SJCRH30 (cell line): ENCODE measurements around the gene ERVMER34-1. TPM values are rescaled to one million over a fixed set of nuclear protein-coding genes. Genes with fewer than 3 reads are reported as not detected.

Source experiments
- DNase-seq, 2 experiments: peaks; one replicate each; pipeline ENCODE4 v3.0.0-alpha.2; 2015 to 2020
- H3K27ac ChIP-seq: fragments of 250-450 bp; sonication (Bioruptor Pico); 2 replicates; pipeline ENCODE4 v1.5.1; 2020; ENCODE audit warnings: mild to moderate bottlenecking, moderate library complexity
- H3K27me3 ChIP-seq: fragments of 250-450 bp; sonication (Bioruptor Pico); 2 replicates; pipeline ENCODE4 v1.5.1; 2020; ENCODE audit warnings: mild to moderate bottlenecking, moderate library complexity
- H3K36me3 ChIP-seq: fragments of 250-450 bp; sonication (Bioruptor Pico); 2 replicates; pipeline ENCODE4 v1.5.1; 2020; ENCODE audit warnings: mild to moderate bottlenecking, moderate library complexity
- H3K4me1 ChIP-seq: fragments of 250-450 bp; sonication (Bioruptor Pico); 2 replicates; pipeline ENCODE4 v1.5.1; 2020; ENCODE audit warnings: mild to moderate bottlenecking, moderate library complexity
- H3K4me3 ChIP-seq: fragments of 250-450 bp; sonication (Bioruptor Pico); 2 replicates; pipeline ENCODE4 v1.5.1; 2020; ENCODE audit warnings: mild to moderate bottlenecking, moderate library complexity
- H3K9me3 ChIP-seq: fragments of 250-450 bp; sonication (Bioruptor Pico); replicated peaks from 2 replicates; pipeline ENCODE4 v1.5.1; 2020; ENCODE audit warnings: mild to moderate bottlenecking, moderate library complexity
- total RNA-seq: library from RNA; depleted of rRNA; stranded (reverse); fragments of >200 nt; shearing (Covaris generic); gene quantifications from 2 replicates; pipeline ENCODE4 v1.2.3, GENCODE V29; 2014; rRNA removed

The ERVMER34-1 gene
- total RNA-seq, 1 experiment from 2014 or later, result 0.04 TPM

DNA sequence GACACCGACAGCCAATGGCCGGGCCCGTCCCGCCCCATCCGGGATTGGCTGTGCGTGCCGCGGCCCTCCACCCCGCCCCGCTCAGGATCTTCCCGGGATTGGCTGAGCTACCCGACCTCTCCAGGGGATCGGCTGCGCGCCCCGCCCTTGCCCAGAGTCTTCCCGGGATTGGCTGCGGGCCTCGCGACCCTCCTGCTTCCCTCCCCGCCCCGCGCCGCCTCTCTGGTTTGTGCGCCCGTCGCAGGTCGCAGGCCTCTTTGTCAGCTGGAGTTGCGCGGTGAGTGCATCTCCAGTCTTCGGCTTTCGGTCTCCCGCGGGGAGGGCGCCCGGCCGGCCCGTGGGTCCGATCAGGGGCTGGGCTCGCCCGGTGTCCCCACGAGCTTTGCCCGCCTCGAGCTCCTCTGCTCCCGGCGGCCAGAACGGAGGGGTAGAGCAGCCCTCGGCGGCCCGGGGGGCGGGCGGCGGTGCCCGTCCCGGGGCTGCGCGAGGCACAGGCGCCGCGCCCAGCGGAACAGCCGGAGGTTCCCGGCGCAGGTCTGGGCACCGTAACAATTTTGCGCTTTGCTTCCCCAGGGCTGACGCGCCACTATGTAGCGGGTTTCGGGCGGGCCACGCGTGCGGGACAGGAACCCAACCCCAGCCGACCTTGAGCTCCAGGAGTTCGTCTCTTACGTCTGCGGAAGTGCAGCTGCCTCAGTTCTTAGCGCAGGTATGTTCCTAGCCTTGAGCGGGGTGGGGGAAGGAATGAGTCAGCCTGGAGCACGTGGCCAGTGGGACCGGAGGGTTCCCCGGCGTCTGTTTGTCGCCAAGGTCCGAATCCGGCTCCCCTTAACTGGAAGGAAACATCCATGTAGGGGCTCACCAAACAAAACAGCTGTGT lies 38.7 kb downstream of the ERVMER34-1 start:
- Histone ChIP-seq H3K4me1 (0 out of 2 replicates have a peak, but pooled peaks cover 5% of the 10 kb centered on the region), H3K4me3 (peak overlapping the region; percentile 92)
- DNase-seq, result peak; percentile 99

DNA sequence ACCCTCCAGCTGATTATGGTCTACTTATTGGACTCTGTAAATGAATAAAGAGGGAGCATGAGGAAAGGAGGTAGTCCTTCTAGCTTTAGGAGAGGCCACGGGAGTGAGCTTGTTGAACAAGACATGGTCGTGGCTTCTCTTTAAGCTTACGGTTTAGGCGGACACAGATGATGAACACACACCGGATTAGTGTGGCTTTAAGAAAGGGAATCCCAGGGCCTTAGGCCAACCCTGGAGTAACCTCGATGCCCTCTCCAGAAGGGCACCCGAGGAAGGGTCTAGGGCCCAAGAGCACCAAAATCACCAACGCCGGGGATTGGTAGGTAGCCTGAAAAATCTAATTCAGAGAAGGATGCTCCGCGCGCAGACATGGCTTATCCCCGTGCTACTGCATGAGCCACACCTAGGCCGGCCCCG lies 39.4 kb downstream of the ERVMER34-1 start:
- H3K9me3 ChIP-seq, result no peaks in the 10 kb centered on the region
- H3K27me3 ChIP-seq, result no peaks in the 10 kb centered on the region
- H3K4me3 ChIP-seq, result peak overlapping the region; percentile 92
- 0 out of 2 replicates have a peak, but pooled peaks cover 5% of the 10 kb centered on the region for H3K4me1 ChIP-seq
- H3K27ac ChIP-seq, result peak overlapping the region; percentile 12; the same call in 1 of the 2 replicates
- H3K36me3 ChIP-seq, result peaks cover 35% of the 10 kb centered on the region
- no peak for DNase-seq

More for the DNA sequence above, 38.7 kb downstream of the ERVMER34-1 start:
- H3K9me3 ChIP-seq, result no peaks in the 10 kb centered on the region
- no peaks in the 10 kb centered on the region for H3K27me3 ChIP-seq
- peaks cover 35% of the 10 kb centered on the region for H3K36me3 ChIP-seq
- H3K27ac ChIP-seq, result peak overlapping the region; percentile 79

DNA sequence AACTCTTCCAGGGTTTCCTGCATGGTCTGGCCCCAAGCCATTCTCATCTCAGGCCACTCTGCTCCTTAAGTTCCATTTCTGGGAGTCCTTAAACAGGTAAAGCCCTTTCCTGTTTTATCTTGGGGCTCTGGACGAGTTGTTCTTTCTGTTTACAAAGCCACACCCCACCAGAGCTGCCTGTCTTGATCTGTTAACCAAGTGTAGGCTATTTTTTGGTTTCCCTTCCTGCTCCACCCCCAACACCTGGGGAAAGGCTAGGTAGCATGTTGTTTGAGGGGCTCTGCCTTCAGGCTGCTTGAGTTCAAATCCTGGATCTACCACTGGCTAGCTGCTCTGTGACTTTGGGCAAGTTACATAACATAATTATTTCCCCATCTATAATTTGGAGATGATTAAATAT lies 40.0 kb downstream of the ERVMER34-1 start:
- no peak for DNase-seq
- no peaks in the 10 kb centered on the region for H3K27me3 ChIP-seq
- H3K4me1 ChIP-seq, result 0 out of 2 replicates have a peak, but pooled peaks cover 5% of the 10 kb centered on the region
- H3K36me3 ChIP-seq, result peaks cover 32% of the 10 kb centered on the region
- no peak overlapping the region; the same call in 1 of the 2 replicates for H3K4me3 ChIP-seq
- H3K9me3 ChIP-seq, result no peaks in the 10 kb centered on the region
- no peak overlapping the region for H3K27ac ChIP-seq

DNA sequence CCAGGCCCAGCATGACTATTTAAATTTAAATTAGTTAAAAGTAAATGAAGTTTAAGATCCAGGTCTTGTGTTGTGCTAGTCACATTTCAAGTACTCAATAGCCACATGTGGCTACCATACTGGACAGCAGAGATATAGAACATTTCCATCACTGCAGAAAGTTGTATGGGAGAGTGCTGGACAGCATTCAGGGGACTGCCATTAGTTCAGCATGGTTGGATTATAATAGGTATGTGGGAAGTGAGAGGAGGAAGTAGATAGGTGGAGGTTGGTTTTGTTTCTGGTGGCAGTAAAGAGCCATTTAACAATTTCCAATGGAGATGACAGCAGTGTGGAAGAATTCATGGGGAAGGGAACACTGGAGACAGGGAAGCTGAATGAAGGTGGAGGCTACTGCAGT lies 42.1 kb downstream of the ERVMER34-1 start:
- Histone ChIP-seq H3K27ac (no peak overlapping the region), H3K9me3 (no peaks in the 10 kb centered on the region), H3K4me3 (no peak overlapping the region), H3K36me3 (peaks cover 11% of the 10 kb centered on the region), H3K27me3 (no peaks in the 10 kb centered on the region), H3K4me1 (0 out of 2 replicates have a peak, but pooled peaks cover 3% of the 10 kb centered on the region)
- DNase-seq, result no peak

DNA sequence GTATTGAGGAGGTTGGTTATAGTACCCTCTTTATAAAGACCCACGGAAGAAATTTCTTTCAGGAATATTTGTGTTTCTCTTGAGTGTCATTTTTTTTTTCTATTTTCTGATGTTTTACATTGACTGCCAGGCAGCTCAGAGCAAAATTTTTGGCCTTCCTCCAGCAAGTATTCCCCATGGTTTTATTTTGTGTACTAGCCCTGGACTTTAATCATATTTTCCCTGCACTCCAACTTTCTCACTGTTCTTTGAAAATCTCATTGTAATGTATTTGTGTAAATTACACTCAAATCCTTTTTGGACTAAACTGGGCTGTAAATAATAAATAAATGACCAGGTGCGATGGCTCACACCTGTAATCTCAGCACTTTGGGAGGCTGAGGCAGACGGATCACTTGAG lies 46.6 kb downstream of the ERVMER34-1 start:
- Histone ChIP-seq H3K4me3 (no peak overlapping the region), H3K4me1 (no peaks in the 10 kb centered on the region)
- no peak for DNase-seq

DNA sequence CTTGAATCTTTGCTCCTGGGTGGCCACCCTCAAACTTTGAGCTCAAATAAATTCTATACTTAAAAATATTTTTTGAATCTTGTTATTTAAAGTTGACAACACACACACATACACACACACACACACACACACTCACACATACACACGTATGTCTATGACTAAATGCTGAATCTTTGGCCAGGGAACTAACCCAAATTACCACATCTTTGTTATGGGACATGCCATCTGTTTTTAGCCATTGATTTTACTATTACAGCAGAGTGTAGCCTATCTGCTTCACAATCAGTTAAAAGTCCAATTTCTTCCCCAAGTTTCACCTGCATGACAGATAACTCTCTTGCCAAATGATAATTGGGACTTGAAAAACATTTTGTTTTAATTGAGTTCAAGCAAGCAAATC lies 47.1 kb downstream of the ERVMER34-1 start:
- Histone ChIP-seq H3K27me3 (no peaks in the 10 kb centered on the region), H3K27ac (no peak overlapping the region), H3K4me3 (no peak overlapping the region), H3K9me3 (no peaks in the 10 kb centered on the region), H3K36me3 (no peaks in the 10 kb centered on the region), H3K4me1 (no peaks in the 10 kb centered on the region)
- DNase-seq, result no peak

More for the DNA sequence above, 46.6 kb downstream of the ERVMER34-1 start:
- H3K27me3 ChIP-seq, result no peaks in the 10 kb centered on the region
- no peak overlapping the region for H3K27ac ChIP-seq
- no peaks in the 10 kb centered on the region for H3K9me3 ChIP-seq
- H3K36me3 ChIP-seq, result no peaks in the 10 kb centered on the region

DNA sequence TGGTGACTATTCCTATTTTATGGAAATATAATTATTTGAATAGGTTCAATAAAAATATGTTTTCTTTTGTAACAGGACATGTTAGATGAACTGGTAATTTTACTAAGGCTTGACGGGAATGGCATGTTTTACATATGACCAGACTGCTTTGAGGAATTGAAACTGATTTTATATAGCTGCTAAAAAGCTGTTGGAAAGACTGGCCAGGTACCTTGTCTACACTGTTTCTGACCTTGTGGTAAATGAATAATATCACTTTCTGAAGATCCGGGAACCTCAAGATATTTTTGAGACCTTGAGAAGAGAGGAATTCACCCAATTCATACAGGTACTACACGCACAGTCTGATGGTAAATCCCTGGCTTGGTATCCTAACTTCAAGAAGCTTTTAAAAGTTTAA lies 50.0 kb downstream of the ERVMER34-1 start:
- Histone ChIP-seq H3K27me3 (no peaks in the 10 kb centered on the region), H3K36me3 (no peaks in the 10 kb centered on the region), H3K4me3 (no peak overlapping the region), H3K9me3 (no peaks in the 10 kb centered on the region), H3K27ac (no peak overlapping the region), H3K4me1 (no peaks in the 10 kb centered on the region)
- no peak for DNase-seq

DNA sequence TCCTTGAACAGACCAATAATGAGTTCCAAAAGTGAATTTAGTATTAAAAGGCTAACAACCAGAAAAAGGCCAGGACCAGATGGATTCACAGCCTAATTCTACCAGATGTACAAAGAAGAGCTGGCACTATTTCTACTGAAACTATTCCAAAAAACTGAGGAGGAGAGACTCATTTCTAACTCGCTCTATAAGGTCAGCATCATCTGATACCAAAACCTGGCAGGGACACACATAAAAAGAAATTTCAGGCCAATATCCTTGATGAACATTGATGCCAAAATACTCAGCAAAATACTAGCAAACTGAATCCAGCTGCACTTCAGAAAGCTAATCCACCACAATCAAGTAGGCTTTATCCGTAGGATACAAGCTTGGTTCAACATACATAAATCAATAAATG lies 56.3 kb downstream of the ERVMER34-1 start:
- Histone ChIP-seq H3K4me3 (no peak overlapping the region), H3K4me1 (no peaks in the 10 kb centered on the region), H3K27me3 (no peaks in the 10 kb centered on the region), H3K36me3 (no peaks in the 10 kb centered on the region), H3K27ac (no peak overlapping the region), H3K9me3 (peaks cover 17% of the 10 kb centered on the region)
- DNase-seq, result no peak

DNA sequence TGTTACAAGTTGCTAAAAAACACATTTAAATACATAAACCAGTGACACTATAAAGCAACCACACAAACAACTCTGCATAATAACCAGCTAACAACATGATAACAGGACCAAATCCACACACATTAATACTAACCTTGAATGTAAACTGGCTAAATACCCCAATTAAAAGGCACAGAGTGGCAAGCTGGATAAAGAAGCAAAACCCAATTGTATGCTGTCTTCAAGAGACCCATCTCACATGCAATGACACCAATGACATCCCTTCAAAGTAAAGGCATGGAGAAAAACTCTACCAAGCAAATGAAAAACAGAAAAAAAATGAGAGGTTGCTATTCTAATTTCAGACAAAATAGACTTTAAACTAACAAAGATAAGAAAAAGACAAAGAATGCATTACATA lies 57.7 kb downstream of the ERVMER34-1 start:
- Histone ChIP-seq H3K27me3 (no peaks in the 10 kb centered on the region), H3K4me3 (no peak overlapping the region), H3K9me3 (peaks cover 17% of the 10 kb centered on the region), H3K36me3 (no peaks in the 10 kb centered on the region), H3K27ac (no peak overlapping the region), H3K4me1 (no peaks in the 10 kb centered on the region)
- no peak for DNase-seq

Other genes with a start within 250 kb of the ERVMER34-1 start
- 47.1 and 49.0 TPM in 2 replicates for gene USP46, start 92.1 kb downstream of the ERVMER34-1 start, total RNA-seq
- gene RASL11B, start 110.9 kb upstream of the ERVMER34-1 start, total RNA-seq, result 21.2 and 26.6 TPM in 2 replicates